Parathyroid adenoma (tissue), 2 donors: Measurements from ENCODE around the gene FAM131C.
"Not testable (repeated sequence)": the region's sequence is repeated elsewhere in the genome, so short reads cannot be mapped to it uniquely, and the experiment has no call there.

ENCODE experiments used
- H2AFZ ChIP-seq: fragments of 300-600 bp; sonication (generic); one replicate; pipeline ENCODE4 v1.7.0; 2017; ENCODE audit warnings: antibody characterized with exemption, mild to moderate bottlenecking
- H3K27ac ChIP-seq: fragments of 300-600 bp; sonication (generic); one replicate; pipeline ENCODE4 v1.7.0; 2017
- H3K27me3 ChIP-seq: fragments of 300-600 bp; sonication (generic); one replicate; pipeline ENCODE4 v1.7.0; 2017; ENCODE audit warnings: low read length; ENCODE audit not compliant: control insufficient read depth, insufficient read depth
- H3K36me3 ChIP-seq: fragments of 300-600 bp; sonication (generic); one replicate; pipeline ENCODE4 v1.7.0; 2017; ENCODE audit warnings: low read length; ENCODE audit not compliant: control insufficient read depth, insufficient read depth
- H3K4me1 ChIP-seq: fragments of 300-600 bp; sonication (generic); one replicate; pipeline ENCODE4 v1.7.0; 2017; ENCODE audit warnings: control low read depth
- H3K4me2 ChIP-seq: fragments of 300-600 bp; sonication (generic); one replicate; pipeline ENCODE4 v1.7.0; 2017; ENCODE audit warnings: low read length
- H3K4me3 ChIP-seq: fragments of 300-600 bp; sonication (generic); one replicate; pipeline ENCODE4 v1.7.0; 2017; ENCODE audit warnings: low read depth, low read length
- H3K79me2 ChIP-seq: fragments of 300-600 bp; sonication (generic); one replicate; pipeline ENCODE4 v1.7.0; 2017; ENCODE audit warnings: control low read depth
- H3K9ac ChIP-seq: fragments of 300-600 bp; sonication (generic); one replicate; pipeline ENCODE4 v1.7.0; 2017; ENCODE audit warnings: mild to moderate bottlenecking
- H3K9me3 ChIP-seq: fragments of 300-600 bp; sonication (generic); one replicate; pipeline ENCODE4 v1.7.0; 2017; ENCODE audit warnings: low read length; ENCODE audit not compliant: control insufficient read depth
- TF ChIP-seq, protein P1 (sequence below): fragments of 300-600 bp; sonication (generic); IDR thresholded peaks from one replicate; pipeline ENCODE4 v1.7.0; 2017; ENCODE audit warnings: antibody characterized with exemption, mild to moderate bottlenecking
- donor health status: primary hyperparathyroidism.

The FAM131C gene

DNA sequence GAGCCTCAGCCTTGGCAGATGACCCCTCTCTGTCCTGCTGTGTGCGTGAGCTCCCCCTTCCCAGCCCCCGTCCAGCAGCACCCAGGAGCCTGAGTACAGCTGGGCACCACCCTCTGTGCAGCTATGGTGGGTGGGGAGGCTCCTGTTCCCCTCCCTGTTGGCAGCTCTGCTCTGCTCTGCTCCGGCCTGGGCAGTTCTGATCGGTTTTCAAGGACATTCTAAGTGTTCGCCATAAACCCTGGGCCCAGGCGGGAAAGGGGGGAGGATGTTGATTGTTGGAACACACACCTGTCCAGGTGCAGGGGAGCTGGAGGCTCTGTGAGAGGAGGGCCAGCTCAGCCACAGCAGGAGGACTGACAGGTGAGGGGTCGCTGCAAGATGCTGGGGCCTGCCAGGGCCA lies 29.9 kb downstream of the FAM131C start, which contains the start of gene CLCNKB:
Gene CLCNKB, plus strand, starts transcription at position 262 of the 400 bp plus-strand sequence. CDS start 711 bp downstream, outside the sequence.
- no peaks in the 10 kb centered on the region for H3K4me1 ChIP-seq
- H3K4me2 ChIP-seq: peak within 1 kb of the TSS; percentile 22
- no peak within 1 kb of the TSS for H2AFZ ChIP-seq
- no peaks in the 10 kb centered on the region for H3K9me3 ChIP-seq
- no peak within 1 kb of the TSS for H3K4me3 ChIP-seq
- H3K36me3 ChIP-seq: no peaks in the 10 kb centered on the region
- H3K9ac ChIP-seq: no peak within 1 kb of the TSS
- H3K27me3 ChIP-seq: no peaks in the 10 kb centered on the region
- TF ChIP-seq, protein P1, sequence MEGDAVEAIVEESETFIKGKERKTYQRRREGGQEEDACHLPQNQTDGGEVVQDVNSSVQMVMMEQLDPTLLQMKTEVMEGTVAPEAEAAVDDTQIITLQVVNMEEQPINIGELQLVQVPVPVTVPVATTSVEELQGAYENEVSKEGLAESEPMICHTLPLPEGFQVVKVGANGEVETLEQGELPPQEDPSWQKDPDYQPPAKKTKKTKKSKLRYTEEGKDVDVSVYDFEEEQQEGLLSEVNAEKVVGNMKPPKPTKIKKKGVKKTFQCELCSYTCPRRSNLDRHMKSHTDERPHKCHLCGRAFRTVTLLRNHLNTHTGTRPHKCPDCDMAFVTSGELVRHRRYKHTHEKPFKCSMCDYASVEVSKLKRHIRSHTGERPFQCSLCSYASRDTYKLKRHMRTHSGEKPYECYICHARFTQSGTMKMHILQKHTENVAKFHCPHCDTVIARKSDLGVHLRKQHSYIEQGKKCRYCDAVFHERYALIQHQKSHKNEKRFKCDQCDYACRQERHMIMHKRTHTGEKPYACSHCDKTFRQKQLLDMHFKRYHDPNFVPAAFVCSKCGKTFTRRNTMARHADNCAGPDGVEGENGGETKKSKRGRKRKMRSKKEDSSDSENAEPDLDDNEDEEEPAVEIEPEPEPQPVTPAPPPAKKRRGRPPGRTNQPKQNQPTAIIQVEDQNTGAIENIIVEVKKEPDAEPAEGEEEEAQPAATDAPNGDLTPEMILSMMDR: no peak
- no peak within 1 kb of the TSS for H3K27ac ChIP-seq
- H3K79me2 ChIP-seq: no peaks in the 10 kb centered on the region

DNA sequence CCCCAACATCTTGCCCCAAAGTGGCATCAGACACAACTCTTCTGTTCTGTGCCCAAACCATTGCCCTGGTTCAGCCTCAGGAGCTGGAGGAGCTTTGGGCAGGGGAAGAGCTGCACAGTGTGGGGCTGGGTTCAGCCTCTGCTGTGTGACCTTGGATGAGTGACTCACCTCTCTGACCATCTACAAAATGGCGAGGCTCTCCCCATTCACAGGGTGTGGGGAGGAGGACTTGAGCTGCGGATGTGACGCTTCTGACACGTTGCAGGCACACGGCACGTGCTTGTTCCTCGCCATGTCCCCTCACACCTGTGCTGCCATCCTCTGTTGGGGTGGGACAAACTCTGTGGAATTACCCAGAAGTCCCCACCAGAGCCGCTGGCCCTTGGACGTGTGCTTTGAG lies 30.8 kb downstream of the FAM131C start:
- H3K9me3 ChIP-seq, H2AFZ ChIP-seq, H3K4me1 ChIP-seq, H3K9ac ChIP-seq, H3K27ac ChIP-seq, H3K36me3 ChIP-seq, H3K4me3 ChIP-seq, H3K79me2 ChIP-seq, H3K27me3 ChIP-seq, H3K4me2 ChIP-seq: not testable (repeated sequence)

DNA sequence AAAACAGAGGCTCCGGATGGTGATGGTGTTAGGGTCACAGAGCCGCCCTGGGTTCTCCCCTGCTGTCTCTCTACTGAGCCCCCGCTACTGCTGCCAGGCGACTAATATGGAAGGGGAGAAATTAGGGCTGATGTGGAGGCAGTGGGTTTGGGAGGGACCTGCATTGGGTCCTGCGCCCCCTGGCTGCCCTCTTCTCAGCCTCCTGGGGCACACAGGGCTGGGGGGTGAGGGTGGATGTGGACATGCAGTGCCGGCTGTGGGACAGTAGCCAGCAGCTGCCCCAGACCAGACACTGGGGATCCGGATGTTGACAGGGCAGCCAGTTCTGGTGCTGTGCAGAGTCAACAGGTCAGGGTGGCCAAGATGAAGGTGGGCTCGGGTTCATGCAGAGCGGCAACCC lies 31.4 kb downstream of the FAM131C start:
- TF ChIP-seq, protein P1: no peak
- no peaks in the 10 kb centered on the region for H3K36me3 ChIP-seq
- H2AFZ ChIP-seq: no peak overlapping the region
- no peak overlapping the region for H3K27ac ChIP-seq
- no peak overlapping the region for H3K9ac ChIP-seq
- no peaks in the 10 kb centered on the region for H3K4me1 ChIP-seq
- H3K4me3 ChIP-seq: no peak overlapping the region
- H3K79me2 ChIP-seq: no peaks in the 10 kb centered on the region
- H3K9me3 ChIP-seq: no peaks in the 10 kb centered on the region
- no peak overlapping the region for H3K4me2 ChIP-seq
- no peaks in the 10 kb centered on the region for H3K27me3 ChIP-seq

DNA sequence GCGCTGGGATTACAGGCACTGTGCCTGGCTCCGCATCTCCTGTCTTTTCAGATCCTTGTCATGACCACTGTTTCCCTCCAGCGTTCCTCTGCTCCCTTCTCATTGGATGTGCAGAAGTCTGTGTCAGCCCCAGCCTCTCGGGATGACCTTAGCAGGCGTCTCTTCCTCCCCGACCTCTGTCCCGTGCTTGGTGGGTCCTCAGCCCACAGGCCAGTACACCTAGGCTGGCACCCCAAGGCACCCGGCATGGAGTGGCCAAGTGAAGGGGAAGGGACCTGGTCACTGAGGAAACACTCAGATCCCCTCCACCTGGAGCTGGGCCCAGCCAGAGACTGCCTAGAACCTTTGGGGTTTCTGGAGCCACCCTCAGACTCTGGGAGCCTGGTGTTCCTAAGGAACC lies 32.3 kb downstream of the FAM131C start:
- Histone ChIP-seq H3K9ac (no peak overlapping the region), H3K4me3 (no peak overlapping the region), H3K4me1 (no peaks in the 10 kb centered on the region), H3K36me3 (no peaks in the 10 kb centered on the region), H2AFZ (no peak overlapping the region), H3K27me3 (no peaks in the 10 kb centered on the region), H3K79me2 (no peaks in the 10 kb centered on the region), H3K27ac (no peak overlapping the region), H3K9me3 (no peaks in the 10 kb centered on the region), H3K4me2 (no peak overlapping the region)
- TF ChIP-seq, protein P1: no peak

DNA sequence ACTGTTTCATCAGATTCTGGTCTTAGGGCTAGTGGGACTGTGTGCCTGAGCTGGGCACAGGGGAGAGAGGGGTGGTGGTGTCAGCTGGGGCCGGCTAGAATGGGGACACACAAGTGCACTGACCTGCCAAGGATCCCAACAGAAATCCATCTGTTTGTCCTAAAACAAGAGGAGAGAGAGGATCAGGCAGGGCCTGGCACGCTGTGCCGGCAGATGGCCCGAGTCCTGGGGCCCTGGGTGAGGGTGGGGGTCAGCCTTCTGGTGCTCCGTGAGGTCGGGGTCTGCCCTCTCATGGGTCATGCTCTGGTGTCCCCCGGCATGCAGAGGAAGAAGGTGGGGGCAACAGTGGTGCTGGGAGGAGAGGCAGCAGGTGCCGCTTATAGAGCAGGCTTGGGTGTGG lies 33.6 kb downstream of the FAM131C start:
- not testable (repeated sequence) for H3K4me3 ChIP-seq, H3K27ac ChIP-seq, H3K79me2 ChIP-seq, H2AFZ ChIP-seq, H3K27me3 ChIP-seq, H3K4me1 ChIP-seq, H3K9me3 ChIP-seq, H3K9ac ChIP-seq, H3K4me2 ChIP-seq, H3K36me3 ChIP-seq

DNA sequence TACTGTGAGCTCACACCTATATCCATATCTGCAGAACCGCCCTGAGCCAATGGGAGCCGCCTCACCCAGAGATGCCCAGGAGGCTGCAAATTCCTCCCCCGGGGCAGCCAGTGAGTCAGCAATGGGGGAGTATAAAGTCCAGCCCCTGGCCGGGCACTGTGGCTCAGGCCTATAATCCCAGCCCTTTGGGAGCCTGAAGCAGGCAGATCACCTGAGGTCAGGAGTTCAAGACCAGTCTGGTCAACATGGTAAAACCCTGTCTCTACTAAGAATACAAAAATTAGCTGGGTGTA lies 34.9 kb downstream of the FAM131C start:
- Histone ChIP-seq H3K27me3 (no peaks in the 10 kb centered on the region), H3K4me2 (no peak overlapping the region), H3K4me3 (no peak overlapping the region), H2AFZ (no peak overlapping the region), H3K4me1 (no peaks in the 10 kb centered on the region), H3K27ac (no peak overlapping the region), H3K9me3 (no peaks in the 10 kb centered on the region), H3K79me2 (no peaks in the 10 kb centered on the region), H3K9ac (no peak overlapping the region), H3K36me3 (no peaks in the 10 kb centered on the region)
- TF ChIP-seq, protein P1: no peak

DNA sequence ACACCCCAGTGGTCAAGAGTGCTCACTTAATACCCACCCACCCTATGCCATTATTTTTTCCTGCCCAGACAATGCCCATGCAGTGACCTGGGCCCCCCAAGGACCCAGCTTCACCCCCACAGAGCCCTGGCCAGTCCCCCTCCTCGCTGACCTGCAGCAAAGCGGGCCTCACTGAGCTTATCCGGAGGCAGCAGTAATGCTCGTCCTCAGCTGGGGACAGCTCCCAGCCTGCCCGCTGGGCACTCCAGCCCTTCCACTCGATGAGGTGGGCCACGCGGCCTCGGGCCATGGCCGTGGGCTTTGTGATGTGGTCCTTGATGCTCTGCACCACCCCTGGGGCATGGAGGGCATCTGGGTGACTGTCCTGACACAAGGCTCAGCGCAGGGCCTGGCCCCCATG lies 37.0 kb downstream of the FAM131C start:
- H3K27me3 ChIP-seq, H3K9me3 ChIP-seq, H3K4me1 ChIP-seq, H3K4me2 ChIP-seq, H3K79me2 ChIP-seq, H3K4me3 ChIP-seq, H3K27ac ChIP-seq, H3K9ac ChIP-seq, H2AFZ ChIP-seq, H3K36me3 ChIP-seq: not testable (repeated sequence)

DNA sequence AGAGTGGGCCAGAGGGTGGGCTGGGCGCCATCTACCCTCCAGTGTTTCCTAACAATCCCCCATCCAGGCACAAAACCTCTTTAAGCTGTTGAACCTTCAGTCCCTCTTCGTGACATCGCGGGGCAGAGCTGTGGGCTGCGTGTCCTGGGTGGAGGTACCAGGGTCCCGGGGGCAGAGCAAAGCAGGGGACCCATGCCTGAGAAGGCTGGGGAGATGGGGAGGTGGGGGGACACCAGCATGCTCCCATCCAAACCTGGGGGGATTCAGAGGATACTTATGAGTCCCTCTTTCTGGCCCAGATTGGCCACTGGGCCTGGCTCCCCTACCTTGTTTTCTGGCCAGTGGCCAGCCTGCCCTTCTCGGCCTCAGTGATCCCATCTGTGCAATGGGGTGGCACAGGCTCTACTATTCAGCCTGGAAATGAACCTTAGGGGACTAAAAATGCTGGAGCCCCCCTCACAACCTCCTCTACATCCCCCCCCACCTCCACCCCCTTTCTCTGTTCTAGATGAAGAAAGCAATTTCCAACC lies 40.3 kb downstream of the FAM131C start:
- H3K27me3 ChIP-seq, H3K4me2 ChIP-seq, H3K27ac ChIP-seq, H2AFZ ChIP-seq, H3K79me2 ChIP-seq, H3K9ac ChIP-seq, H3K9me3 ChIP-seq, H3K36me3 ChIP-seq, H3K4me3 ChIP-seq, H3K4me1 ChIP-seq: not testable (repeated sequence)
